Left kidney (tissue), 2 donors: ENCODE data around the gene F11. TPM values are rescaled to one million over a fixed set of nuclear protein-coding genes. Genes with fewer than 3 reads are reported as not detected.
"Not testable (repeated sequence)": the region's sequence is repeated elsewhere in the genome, so short reads cannot be mapped to it uniquely, and the experiment has no call there.

Source experiments
- DNase-seq: peaks from one replicate; pipeline ENCODE4 v3.0.0-alpha.2; 2013
- polyA plus RNA-seq: library from polyadenylated mRNA; unstranded; fragments of 120-200 nt; gene quantifications from one replicate; pipeline ENCODE4 v1.2.1, GENCODE V29; 2013; ENCODE audit not compliant: insufficient read length

Gene F11
- polyA plus RNA-seq, 1 donor = 5.3 TPM

DNA sequence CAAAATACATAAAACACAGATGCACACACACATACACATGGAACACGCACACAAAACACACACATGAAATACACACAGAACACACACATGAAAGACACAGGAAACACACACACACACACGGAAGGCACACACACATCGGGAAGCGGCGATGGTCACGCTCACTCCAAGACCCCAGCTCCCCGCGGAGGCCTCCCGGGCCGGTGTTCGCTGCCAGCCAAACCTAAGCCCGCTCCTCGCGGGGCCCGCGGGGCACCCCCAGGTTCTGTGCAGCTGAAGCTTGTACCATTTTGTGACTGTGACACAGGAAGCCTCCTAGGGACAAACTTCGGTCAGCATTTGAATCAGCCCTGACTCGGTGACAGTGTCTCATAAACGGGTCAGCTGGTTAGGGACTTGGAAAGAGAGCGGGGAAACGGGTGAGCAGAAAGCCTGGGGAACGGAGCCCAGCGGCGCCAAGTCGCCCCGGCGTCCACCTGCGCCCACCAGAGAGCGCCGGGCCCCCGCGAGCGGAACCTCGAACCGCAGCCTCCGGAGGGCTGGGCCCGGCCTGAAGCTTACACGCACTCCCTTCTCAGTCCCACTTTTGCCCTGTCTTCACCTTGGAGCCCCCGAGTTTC lies 32.1 kb downstream of the F11 start:
- peak; percentile 7 for DNase-seq

- DNase-seq = no peak
These were observed 33.3 kb downstream of the F11 start for GRCh38 chr4:186299291-186299690.

- no peak for DNase-seq
These were observed 34.8 kb downstream of the F11 start for GRCh38 chr4:186300659-186301390.

GRCh38 chr4:186304216-186304615 lies 38.2 kb downstream of the F11 start:
- DNase-seq = no peak

DNA sequence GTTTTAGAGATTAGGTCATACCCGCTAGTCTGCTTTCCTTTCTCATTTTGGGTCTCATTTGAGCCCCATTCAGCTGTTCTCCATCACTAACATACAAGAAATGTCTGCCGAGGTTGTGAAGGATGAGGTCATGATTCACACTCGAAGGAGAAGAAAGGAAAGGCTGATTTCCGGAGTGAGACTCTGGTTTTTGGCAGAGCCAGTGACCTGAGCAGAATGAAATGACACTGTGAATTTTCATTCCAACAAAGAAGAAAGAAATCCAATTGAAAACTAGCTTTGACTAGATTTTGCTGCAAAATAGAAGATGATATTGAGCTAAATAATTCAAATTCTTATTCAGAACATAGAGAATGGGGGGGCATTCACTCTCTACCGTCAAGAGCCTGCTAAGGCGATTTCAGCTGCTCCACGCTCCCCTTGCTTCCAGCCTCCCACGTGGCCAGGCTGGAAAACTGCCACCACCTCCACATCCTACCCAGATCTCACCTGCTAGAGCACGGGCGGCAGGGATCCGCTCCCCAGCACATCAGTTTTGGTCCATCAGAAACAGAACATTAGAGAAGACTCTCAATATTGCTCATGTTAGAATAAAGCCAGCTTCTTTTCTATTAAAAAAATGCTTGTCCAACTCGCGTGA lies 39.0 kb downstream of the F11 start:
- peak; percentile 5 for DNase-seq

DNA sequence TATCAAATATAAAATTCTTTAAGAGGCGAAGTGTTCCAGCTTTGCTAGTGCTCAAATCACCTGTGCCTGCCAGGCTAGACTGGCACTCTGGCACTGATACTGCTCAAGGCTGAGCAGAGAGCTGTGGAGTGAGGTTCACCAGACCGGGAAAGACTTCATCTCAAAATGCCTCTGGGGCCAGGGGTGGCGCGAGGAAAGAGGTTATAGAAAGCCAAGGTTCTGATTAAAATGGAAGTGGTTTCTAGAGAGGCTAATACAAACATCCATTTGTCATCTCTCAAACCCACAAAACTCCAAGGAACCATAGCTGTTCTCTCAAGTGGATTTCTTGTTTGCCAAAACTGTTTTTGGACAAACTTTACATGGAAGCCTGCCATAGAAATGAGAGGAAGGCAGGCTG lies 41.5 kb downstream of the F11 start:
- no peak for DNase-seq

GRCh38 chr4:186307916-186308315 lies 41.9 kb downstream of the F11 start:
- no peak for DNase-seq

- DNase-seq = no peak
These were observed 52.5 kb downstream of the F11 start for GRCh38 chr4:186318481-186318880.

DNA sequence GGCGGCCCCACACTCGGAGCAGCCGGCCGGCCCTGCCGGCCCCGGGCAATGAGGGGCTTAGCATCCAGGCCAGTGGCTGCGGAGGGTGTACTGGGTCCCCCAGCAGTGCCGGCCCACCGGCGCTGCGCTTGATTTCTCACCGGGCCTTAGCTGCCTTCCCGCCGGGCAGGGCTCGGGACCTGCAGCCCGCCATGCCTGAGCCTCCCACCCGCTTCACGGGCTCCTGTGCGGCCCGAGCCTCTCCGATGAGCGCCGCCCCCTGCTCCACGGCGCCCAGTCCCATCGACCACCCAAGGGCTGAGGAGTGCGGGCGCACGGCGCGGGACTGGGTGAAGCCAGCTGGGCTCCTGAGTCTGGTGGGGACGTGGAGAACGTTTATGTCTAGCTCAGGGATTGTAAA lies 58.7 kb downstream of the F11 start:
- DNase-seq = not testable (repeated sequence)

GRCh38 chr4:186326391-186326790 lies 60.4 kb downstream of the F11 start:
- DNase-seq = no peak

DNA sequence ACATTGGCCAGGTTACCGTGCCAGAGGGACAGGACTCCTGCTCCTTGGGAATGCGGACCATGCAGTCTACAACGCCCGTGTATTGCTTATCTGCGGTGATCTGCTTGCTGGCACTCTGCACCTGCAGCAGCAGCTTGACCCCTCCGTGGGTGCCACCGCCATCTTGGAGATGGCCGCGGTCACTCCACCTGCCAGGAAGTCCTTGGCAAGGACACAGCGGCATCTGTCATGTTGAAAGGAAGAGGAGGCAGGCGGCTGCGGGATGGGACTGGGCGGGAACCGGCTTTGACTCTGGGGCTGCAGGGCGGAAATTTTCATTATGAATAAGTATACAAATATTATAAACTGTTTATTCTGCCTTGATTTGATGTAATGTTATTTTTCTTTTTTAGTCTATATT lies 63.4 kb downstream of the F11 start:
- no peak for DNase-seq

DNA sequence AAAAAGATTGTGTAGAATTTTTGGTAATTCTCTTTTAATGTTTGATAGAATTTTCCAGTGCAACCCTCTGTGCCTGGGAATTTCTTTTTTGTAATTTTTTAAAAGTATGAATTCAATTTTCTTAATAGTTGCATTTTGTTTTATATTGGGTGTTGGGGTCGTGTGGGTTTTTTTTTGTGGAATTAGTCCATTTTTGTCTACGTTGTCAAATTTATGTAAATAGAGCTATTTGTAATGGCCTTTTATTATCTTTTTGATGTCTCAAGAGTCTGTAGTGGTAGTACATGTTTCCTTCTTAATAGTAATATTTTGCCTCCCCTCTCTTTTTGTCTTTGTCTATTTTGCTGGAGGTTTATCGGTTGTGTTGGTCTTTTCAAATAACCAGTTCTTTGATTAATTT lies 64.4 kb downstream of the F11 start:
- DNase-seq = no peak

DNA sequence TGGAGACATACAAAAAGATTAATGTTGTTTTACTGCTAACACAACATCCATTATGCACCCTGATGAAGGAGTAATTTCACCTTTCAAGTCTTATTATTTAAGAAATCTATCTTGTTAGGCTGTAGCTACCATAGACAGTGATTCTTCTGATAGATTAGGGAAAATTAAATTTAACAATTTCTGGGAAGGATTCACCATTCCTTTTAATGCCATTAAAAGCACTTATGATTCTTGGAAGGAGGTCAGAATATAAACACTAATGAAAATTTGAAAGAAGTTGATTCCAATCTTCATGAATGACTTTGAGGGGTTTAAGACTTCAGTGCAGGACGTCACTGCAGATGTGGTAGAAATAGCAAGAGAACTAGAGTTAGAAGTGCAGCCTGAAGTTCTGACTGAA lies 69.8 kb downstream of the F11 start:
- DNase-seq = no peak

Other genes starting within 250 kb of the F11 start
- 11.4 TPM for gene TLR3, start 197.0 kb upstream of the F11 start, polyA plus RNA-seq
- 56.7 TPM for gene FAM149A, start 161.5 kb upstream of the F11 start, polyA plus RNA-seq
- 32.3 TPM for gene CYP4V2, start 74.6 kb upstream of the F11 start, polyA plus RNA-seq
- 2.8 TPM for gene KLKB1, start 38.7 kb upstream of the F11 start, polyA plus RNA-seq